RPMI7951 (cell line): ENCODE results near the gene C2CD2L. TPM values are rescaled to one million over a fixed set of nuclear protein-coding genes. Genes with fewer than 3 reads are reported as not detected.
A peak's percentile ranks its signal among the peaks of the same experiment; 100 is the strongest.
"Not testable (repeated sequence)": the region's sequence is repeated elsewhere in the genome, so short reads cannot be mapped to it uniquely, and the experiment has no call there.

Experiments used
- DNase-seq: peaks from one replicate; pipeline ENCODE4 v3.0.0-alpha.2; 2012; ENCODE audit warnings: low read depth
- total RNA-seq: library from RNA; depleted of rRNA; stranded (reverse); fragments of >200 nt; shearing (Covaris generic); gene quantifications from 2 replicates; pipeline ENCODE4 v1.2.3, GENCODE V29; 2014; rRNA removed

The C2CD2L gene
- total RNA-seq = 3.2 and 4.8 TPM in 2 replicates

DNA sequence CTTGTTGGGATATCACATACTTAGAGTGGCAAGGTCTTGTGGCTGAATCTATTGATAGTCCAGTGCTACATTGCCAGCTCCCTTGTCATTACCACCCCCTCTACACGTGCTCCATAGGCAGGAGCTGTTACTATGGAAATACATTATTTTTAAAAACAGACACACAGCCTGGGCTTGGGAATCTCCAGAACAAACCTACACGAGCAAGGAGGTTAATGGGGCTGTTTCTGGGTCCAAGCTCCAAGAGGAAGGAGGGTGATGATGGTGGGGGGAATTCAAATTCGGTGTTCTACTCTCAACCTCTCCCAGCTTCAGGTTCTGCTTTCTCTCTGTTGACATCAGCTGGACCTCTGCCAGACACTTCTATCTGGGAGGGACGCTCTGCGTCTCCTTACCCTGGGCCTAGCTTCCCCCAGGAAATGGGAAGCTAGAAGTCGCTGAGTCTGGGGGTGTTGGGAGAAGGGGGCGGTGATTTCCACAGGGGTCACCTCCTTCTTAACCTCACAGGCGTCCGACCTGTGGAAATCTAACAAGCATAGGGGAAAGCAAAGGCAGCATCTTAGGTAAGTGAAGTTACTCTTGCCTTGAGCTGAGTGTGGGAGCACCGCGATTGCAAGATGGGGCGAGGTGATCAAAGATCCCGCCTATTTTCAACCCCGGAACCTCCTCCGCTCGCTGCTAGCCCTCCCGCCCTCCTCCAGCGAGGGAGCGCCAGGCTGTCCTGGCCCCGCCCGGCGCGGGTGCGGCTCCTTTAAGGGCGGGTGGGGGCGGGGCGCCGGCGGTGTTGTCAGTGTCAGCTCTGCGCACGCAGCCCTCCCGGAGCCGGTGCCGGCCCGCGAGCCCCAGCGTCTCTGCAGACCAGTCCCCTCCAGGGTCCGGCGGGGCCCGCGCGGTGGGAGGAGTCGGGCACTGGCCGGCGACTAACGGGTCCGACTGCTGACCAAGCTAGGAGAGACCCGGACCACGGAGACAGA is at the start of gene C2CD2L:
Gene C2CD2L (plus strand): TSS at position 781 of the 974 bp plus-strand sequence. CDS start 398 bp downstream, outside the sequence.
- DNase-seq = peak; percentile 93

DNA sequence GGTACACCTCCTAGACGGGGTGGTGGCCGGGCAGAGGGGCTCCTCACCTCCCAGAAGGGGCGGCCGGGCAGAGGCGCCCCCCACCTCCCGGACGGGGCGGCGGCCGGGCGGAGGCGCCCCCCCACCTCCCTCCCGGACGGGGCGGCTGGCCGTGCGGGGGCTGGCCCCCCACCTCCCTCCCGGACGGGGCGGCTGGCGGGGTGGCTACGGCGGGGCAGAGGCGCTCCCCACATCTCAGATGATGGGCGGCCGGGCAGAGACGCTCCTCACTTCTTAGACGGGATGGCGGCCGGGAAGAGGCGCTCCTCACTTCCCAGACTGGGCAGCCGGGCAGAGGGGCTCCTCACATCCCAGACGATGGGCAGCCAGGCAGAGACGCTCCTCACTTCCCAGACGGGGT is 48.0 kb upstream of the C2CD2L start:
- DNase-seq = not testable (repeated sequence)

DNA sequence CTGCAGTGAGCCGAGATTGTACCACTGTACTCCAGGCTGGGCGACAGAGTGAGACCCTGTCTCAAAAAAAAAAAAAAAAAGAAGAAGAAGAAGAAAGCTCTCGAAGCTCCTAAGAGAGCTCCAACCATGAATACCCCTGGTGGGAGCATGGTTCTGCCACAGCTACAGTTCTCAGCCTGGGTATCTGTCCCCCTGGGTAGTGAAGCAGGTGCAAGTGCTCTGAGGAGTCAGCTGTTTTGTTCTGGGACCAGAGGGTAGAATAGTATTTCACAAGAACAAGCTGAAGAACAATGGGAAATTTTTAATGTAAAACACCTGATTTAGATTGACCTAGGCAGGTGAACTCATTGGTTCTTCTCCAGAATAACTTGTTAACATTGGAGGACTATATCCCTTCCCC is 45.9 kb upstream of the C2CD2L start:
- DNase-seq = no peak

DNA sequence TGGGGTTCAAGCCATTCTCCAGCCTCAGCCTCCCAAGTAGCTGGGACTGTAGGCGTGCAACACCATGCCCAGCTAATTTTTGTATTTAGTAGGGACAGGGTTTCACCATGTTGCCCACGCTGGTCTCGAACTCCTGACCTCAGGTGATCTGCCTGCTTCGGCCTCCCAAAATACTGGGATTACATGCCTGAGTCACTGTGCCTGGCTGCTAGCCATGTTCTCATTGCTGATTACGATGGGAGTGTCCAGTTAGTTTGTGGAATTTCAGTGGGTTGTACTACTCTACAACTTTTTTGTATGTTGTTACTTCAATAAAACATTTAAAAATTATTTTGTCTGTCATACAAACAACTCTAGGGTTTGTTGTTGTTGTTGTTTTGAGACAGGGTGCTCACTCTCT is 44.4 kb upstream of the C2CD2L start:
- DNase-seq = peak; percentile 47

GRCh38 chr11:119065369-119065768 is 41.8 kb upstream of the C2CD2L start:
- DNase-seq = peak; percentile 48

DNA sequence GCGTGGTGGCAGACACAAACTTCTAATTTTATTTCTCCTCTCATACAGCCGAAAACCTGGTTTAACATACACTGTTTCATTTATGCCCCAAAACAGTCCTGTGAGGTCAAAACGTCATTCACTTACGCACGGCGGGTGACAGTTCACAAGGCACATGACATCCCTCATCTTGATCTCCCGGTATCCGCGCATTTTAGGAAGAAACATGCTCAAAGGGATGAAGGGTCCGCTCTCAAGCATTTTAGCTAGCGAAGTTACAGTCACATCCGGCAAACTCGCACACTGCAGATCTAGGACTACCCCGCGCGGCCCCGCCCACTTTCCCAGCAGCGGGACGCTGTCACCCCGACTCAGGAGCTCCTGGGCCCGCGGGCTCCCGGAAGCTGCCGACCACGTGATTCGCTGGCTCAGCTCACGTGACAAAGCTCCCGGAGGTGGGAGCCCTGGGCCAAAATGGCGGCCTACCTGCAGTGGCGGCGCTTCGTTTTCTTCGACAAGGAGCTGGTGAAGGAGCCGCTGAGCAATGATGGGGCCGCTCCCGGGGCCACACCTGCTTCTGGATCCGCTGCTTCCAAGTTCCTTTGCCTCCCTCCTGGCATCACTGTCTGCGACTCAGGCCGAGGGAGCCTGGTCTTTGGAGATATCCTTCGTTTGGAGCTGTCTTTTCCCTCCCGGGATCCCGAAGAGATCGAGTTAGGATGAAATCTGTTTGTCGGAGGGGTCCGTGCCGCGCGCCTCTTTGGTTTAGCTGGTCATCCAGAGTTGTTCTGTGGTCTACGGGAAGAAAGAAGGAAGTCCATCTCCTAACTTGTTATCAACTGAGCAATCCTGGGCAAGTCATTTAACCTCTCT is 39.5 kb upstream of the C2CD2L start, which contains the start of gene VPS11:
Gene VPS11 (plus strand): TSS at position 448 of the 852 bp plus-strand sequence. CDS start 6 bp downstream, at position 454.
- peak; percentile 97 for DNase-seq

DNA sequence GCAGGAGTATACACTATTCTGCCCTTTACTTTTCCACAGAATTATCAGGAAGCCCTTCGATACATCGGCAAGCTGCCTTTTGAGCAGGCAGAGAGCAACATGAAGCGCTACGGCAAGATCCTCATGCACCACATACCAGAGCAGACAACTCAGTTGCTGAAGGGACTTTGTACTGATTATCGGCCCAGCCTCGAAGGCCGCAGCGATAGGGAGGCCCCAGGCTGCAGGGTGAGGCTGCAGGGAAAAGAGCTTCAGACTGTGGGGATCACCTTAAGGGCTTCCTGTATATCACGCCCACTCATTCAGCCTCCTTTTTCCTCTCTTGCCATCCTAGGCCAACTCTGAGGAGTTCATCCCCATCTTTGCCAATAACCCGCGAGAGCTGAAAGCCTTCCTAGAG is 29.3 kb upstream of the C2CD2L start:
- no peak for DNase-seq

GRCh38 chr11:119078675-119079420 is 28.3 kb upstream of the C2CD2L start:
- no peak for DNase-seq

DNA sequence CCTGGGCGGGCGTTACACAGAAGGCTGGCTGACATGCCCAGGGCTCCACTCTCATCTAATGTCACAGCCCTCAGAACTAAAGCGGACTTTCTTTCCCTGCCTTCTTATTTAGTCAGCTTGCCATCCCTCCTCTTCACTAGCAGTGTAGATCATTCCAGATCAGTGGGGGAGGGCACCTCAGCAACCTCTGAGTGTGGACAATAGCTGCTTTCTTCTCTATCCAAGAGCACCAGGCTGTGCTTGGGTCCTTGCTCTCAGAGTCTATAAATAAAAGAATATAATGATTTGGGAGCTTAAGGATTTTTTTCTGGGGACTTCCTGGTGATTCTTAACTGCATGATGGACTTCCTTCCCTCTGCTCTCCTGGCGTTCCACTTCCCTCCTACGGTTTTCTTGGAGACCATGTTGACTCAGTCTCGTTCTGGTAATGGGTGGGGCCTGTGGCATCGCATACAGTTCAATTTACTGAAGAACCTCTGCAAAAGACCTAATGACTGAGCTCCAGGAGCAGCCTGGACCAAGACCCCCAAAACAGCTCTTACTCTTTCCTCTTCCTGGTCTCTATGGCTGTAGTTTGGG is 25.4 kb upstream of the C2CD2L start:
- DNase-seq = no peak

DNA sequence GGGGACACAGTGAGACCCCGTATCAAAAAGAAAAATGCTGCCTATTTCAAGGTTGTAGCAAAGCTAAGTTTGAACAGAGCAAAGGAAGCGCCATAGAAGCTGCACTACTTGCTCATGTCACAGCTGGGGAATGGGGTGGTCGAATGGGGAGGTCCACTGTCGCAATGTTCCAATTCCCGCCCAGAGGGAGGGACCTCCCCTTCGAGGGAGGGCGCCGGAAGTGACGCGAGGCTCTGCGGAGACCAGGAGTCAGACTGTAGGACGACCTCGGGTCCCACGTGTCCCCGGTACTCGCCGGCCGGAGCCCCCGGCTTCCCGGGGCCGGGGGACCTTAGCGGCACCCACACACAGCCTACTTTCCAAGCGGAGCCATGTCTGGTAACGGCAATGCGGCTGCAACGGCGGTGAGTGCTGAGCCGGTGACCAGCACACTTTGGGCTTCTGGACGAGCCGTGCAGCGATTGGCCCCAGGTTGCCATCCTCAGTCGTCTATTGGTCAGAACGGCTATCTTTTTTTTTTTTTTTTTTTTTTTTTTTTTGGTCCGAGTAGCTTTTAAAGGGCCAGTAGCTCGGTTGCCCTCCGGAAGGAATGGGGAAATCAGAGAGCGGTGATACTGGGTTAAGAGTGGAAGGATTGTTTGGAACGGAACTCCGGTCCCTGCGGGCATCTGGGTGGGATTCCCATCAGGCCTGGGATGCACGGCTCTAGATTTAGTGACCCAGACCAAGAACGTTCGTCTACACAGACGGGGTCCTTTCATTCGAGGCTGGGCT is 22.3 kb upstream of the C2CD2L start, which contains the start of gene HMBS:
Gene HMBS (plus strand): TSS at position 219 of the 774 bp plus-strand sequence. CDS start 153 bp downstream, at position 372.
- peak; percentile 95 for DNase-seq

- DNase-seq = no peak
Observed at GRCh38 chr11:119085437-119085847, 21.7 kb upstream of the C2CD2L start.

DNA sequence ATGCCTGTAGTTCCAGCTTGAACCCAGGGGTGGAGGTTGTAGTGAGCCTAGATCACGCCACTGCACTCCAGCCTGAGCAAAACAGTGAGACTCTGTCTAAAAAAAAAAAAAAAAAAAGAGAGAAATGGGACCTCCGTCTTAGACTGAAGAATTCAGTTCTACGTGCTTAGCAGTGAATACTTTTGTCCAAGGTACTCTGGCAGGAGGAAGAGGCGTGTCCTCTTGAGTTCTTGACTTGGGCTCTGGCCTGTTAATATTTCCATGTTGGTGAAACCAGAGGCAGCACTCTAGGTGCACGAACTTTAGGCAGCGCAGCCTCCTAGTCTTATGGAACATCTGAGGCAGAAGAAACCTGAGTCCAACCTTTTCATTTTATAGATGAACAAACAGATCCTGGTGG is 20.0 kb upstream of the C2CD2L start:
- DNase-seq = no peak

GRCh38 chr11:119087747-119088241 is 19.4 kb upstream of the C2CD2L start:
- DNase-seq = no peak

DNA sequence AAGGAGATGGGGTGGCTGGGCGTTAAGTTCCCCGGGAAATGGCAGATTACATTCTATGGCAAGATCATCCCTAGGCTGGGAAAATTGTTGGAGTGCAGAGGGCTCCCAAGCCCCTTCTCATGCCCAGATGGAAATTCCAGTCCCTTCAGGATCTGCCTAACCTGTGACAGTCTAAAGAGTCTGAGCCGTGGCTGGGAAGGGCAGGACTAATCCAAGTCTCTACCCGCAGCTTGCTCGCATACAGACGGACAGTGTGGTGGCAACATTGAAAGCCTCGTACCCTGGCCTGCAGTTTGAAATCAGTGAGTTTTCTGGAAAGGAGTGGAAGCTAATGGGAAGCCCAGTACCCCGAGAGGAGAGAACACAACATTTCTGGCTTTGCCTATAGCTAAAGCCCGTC is 18.7 kb upstream of the C2CD2L start:
- no peak for DNase-seq

GRCh38 chr11:119089319-119089718 is 17.8 kb upstream of the C2CD2L start:
- no peak for DNase-seq

GRCh38 chr11:119091178-119091577 is 16.0 kb upstream of the C2CD2L start:
- DNase-seq = no peak

DNA sequence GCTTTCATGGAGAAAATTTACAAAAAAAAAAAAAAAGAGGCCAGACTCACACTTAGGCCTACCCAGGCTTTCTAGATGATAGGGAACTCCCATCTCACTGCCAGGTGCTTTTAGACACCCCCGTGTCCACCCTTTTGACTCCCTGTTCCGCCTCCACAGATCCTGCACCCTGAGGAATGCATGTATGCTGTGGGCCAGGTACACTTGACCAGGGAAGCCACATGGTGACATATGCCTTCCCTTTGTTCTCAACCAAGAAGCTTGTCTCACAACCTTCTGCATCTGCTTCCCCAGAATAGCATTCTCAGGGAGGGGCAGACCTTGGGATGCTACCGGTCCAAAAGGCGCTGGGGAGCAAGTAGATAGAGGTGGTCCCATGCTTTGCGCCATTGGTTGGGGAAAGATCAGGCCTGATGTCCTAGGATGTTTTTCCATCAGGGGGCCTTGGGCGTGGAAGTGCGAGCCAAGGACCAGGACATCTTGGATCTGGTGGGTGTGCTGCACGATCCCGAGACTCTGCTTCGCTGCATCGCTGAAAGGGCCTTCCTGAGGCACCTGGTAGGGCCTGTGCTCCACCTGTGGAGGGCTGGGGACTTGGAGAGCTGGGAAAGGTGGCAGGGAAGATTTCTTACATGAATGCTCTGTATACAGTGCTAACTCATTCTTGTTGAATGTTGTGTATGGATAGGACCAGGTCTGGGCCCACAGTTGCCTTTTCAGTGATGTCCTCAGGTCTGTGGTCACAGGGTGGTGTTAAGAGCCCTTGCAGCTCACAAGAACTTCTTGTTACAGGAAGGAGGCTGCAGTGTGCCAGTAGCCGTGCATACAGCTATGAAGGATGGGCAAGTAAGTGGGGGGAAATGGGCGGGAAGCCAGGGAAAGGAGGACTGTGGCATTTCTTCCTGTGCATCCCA is 14.9 kb upstream of the C2CD2L start:
- no peak for DNase-seq

DNA sequence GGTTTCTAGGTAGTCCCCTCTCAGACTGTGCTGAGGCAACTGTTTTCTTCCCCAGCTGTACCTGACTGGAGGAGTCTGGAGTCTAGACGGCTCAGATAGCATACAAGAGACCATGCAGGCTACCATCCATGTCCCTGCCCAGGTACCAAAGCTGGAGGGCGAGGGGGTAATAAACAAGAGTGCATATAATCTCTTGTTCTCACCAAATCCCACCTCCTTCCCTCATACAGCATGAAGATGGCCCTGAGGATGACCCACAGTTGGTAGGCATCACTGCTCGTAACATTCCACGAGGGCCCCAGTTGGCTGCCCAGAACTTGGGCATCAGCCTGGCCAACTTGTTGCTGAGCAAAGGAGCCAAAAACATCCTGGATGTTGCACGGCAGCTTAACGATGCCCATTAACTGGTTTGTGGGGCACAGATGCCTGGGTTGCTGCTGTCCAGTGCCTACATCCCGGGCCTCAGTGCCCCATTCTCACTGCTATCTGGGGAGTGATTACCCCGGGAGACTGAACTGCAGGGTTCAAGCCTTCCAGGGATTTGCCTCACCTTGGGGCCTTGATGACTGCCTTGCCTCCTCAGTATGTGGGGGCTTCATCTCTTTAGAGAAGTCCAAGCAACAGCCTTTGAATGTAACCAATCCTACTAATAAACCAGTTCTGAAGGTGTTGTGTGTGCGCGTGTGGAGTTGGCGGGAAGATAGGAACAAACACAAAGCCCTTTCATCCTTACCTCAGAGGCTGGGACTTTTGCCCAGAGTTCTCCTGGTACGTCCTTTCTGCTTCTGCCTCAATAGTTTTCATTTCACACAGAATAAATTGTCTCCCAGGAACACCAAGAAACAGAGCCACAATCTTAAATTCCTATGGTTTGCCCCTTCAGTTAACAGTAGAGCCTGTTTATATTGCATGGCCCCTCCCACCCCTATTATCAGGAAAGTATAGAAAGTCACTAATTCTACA is 14.0 kb upstream of the C2CD2L start:
- DNase-seq = peak; percentile 51
